Measurements from ENCODE around the gene PDE6G. TPM values are rescaled to one million over a fixed set of nuclear protein-coding genes. Genes with fewer than 3 reads are reported as not detected.

Gene PDE6G
- total RNA-seq, 4 donors from 2014 or later, result not detected

- intact Hi-C loops (cut with DNase I), result no loop called here
- H3K27me3 ChIP-seq, result no peaks in the 10 kb centered on the region
- peaks cover 25 to 44% of the 10 kb centered on the region in 2 donors for H3K36me3 ChIP-seq
- H3K9me3 ChIP-seq, result no peaks in the 10 kb centered on the region
- H3K27ac ChIP-seq, result no peak overlapping the region
- DNase-seq, result no peak
- 79 to 80% methylated on average over 15 to 16 of the region's 23 CpGs for WGBS, 2 donors
- TF ChIP-seq, protein P1, sequence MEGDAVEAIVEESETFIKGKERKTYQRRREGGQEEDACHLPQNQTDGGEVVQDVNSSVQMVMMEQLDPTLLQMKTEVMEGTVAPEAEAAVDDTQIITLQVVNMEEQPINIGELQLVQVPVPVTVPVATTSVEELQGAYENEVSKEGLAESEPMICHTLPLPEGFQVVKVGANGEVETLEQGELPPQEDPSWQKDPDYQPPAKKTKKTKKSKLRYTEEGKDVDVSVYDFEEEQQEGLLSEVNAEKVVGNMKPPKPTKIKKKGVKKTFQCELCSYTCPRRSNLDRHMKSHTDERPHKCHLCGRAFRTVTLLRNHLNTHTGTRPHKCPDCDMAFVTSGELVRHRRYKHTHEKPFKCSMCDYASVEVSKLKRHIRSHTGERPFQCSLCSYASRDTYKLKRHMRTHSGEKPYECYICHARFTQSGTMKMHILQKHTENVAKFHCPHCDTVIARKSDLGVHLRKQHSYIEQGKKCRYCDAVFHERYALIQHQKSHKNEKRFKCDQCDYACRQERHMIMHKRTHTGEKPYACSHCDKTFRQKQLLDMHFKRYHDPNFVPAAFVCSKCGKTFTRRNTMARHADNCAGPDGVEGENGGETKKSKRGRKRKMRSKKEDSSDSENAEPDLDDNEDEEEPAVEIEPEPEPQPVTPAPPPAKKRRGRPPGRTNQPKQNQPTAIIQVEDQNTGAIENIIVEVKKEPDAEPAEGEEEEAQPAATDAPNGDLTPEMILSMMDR (IDR thresholded peaks at IDR 0.05), result no peak
- TF ChIP-seq POLR2A (IDR thresholded peaks at IDR 0.05), result no peak
- H3K4me3 ChIP-seq (replicated peaks in 1 of 3), result peak overlapping the region in 1 of 3 donors; percentile 90
- peaks cover 18 to 24% of the 10 kb centered on the region in 2 donors for H3K4me1 ChIP-seq
These were observed 45.1 kb upstream of the PDE6G start for GRCh38 chr17:81701288-81702071.

DNA sequence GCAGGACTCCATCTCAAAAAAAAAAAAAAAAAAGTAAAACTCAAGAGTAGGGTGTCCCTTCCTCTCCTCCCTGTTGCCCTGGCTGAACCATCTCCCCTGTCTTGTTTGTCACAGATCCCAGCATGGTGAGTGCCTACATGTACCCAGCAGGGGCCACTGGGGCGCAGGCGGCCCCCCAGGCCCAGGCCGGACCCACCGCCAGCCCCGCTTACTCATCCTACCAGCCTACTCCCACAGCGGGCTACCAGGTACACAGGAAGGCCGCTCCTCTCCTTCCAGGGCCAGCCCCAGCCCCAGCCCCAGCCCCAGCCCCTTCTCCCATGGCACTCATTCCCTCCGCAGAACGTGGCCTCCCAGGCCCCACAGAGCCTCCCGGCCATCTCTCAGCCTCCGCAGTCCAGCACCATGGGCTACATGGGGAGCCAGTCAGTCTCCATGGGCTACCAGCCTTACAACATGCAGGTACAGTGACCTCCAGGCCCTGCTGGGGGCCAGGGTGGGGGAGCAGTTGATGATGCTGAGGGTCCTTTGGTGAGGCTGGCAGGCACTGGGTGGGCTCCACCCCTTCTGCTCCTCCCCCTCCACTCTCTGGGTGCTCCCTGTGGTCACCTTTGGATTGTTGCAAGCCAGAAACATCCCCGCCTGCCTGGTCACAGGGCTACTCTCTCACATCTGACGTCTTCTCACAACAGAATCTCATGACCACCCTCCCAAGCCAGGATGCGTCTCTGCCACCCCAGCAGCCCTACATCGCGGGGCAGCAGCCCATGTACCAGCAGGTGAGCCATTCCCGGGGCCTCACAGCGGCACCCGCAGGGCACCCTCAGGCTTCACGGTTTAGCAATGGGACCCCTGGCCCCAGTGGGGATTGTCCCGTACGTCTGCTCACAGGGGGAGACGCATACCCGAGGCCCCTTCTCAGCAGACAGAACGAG lies 44.3 kb upstream of the PDE6G start:
- Histone ChIP-seq H3K4me3 (replicated peaks in 1 of 3) (no peak overlapping the region), H3K9me3 (no peaks in the 10 kb centered on the region), H3K36me3 (peaks cover 34 to 48% of the 10 kb centered on the region in 2 donors), H3K27ac (no peak overlapping the region), H3K27me3 (no peaks in the 10 kb centered on the region), H3K4me1 (peaks cover 18 to 24% of the 10 kb centered on the region in 2 donors)
- TF ChIP-seq, protein P1 (IDR thresholded peaks at IDR 0.05), result no peak
- TF ChIP-seq POLR2A (IDR thresholded peaks at IDR 0.05), result no peak
- intact Hi-C loops (cut with DNase I), result no loop called here
- no peak for DNase-seq
- whole genome bisulfite sequencing, 2 donors, result 91 to 93% methylated on average over 22 to 24 of the region's 25 CpGs

- intact Hi-C loops (cut with DNase I), result no loop called here
- peaks cover 57 to 73% of the 10 kb centered on the region in 2 donors for H3K36me3 ChIP-seq
These were observed 41.1 kb upstream of the PDE6G start for GRCh38 chr17:81697261-81698044.

DNA sequence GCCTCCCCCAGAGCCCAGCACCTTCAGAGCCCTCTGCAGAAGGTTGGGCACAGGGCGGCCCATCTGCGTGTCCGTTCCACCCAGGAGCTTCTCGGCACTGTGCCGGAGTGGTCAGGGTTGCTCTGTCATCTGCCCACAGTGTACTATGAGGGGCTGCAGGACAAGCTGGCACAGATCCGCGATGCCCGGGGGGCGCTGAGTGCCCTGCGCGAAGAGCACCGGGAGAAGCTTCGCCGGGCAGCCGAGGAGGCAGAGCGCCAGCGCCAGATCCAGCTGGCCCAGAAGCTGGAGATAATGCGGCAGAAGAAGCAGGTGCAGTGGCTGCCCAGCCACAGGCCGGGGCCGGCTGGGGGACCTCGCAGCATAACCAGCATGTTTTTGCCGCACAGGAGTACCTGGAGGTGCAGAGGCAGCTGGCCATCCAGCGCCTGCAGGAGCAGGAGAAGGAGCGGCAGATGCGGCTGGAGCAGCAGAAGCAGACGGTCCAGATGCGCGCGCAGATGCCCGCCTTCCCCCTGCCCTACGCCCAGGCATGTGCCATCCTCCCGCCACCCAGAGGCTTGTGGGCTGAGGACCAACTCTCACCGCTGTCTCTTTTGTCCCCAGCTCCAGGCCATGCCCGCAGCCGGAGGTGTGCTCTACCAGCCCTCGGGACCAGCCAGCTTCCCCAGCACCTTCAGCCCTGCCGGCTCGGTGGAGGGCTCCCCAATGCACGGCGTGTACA lies 40.0 kb upstream of the PDE6G start:
- peaks cover 61 to 82% of the 10 kb centered on the region in 2 donors for H3K36me3 ChIP-seq
- intact Hi-C loops (cut with DNase I), result no loop called here
- no peaks in the 10 kb centered on the region for H3K27me3 ChIP-seq
- H3K9me3 ChIP-seq, result no peaks in the 10 kb centered on the region
- H3K4me1 ChIP-seq, result peaks cover under 1 to 2% of the 10 kb centered on the region in 2 donors
- H3K27ac ChIP-seq, result no peak overlapping the region
- TF ChIP-seq POLR2A (IDR thresholded peaks at IDR 0.05), result no peak
- TF ChIP-seq, protein P1 (IDR thresholded peaks at IDR 0.05), result no peak
- 95 to 96% methylated on average over 21 to 31 of the region's 40 CpGs for WGBS, 2 donors
- DNase-seq, result no peak
- no peak overlapping the region for H3K4me3 ChIP-seq (replicated peaks in 1 of 3)

More at GRCh38 chr17:81697261-81698044, 41.1 kb upstream of the PDE6G start:
- peaks cover 11 to 13% of the 10 kb centered on the region in 2 donors for H3K4me1 ChIP-seq
- WGBS, 2 donors, result 91 to 92% methylated on average over 23 to 25 of the region's 25 CpGs
- DNase-seq, result no peak
- no peak for TF ChIP-seq POLR2A (IDR thresholded peaks at IDR 0.05)
- TF ChIP-seq, protein P1 (IDR thresholded peaks at IDR 0.05), result no peak
- no peak overlapping the region for H3K4me3 ChIP-seq (replicated peaks in 1 of 3)
- no peaks in the 10 kb centered on the region for H3K9me3 ChIP-seq
- no peak overlapping the region for H3K27ac ChIP-seq
- H3K27me3 ChIP-seq, result no peaks in the 10 kb centered on the region

Data from thyroid gland (tissue), 4 donors.